Mesenchymal stem cell (in vitro differentiated cells and primary cell): ENCODE data around the gene C10orf62.
"Not testable (repeated sequence)": the region's sequence is repeated elsewhere in the genome, so short reads cannot be mapped to it uniquely, and the experiment has no call there.

ENCODE experiments used
- DNase-seq: peaks from one replicate; pipeline ENCODE4 v3.0.0-alpha.2; 2013
- H2AFZ ChIP-seq: one replicate; pipeline ENCODE4 v1.6.1; 2013; ENCODE audit warnings: low read depth, mild to moderate bottlenecking, control low read depth, inconsistent platforms, low read length, moderate library complexity
- H2AK5ac ChIP-seq: 2 replicates; pipeline ENCODE4 v1.6.1; 2013; ENCODE audit warnings: low read length, moderate library complexity, mild to moderate bottlenecking, inconsistent platforms; ENCODE audit not compliant: severe bottlenecking
- H2BK120ac ChIP-seq: one replicate; pipeline ENCODE4 v1.6.1; 2013; ENCODE audit warnings: low read depth, mild to moderate bottlenecking, inconsistent platforms, low read length, moderate library complexity
- H2BK12ac ChIP-seq, 2 experiments: one replicate each; pipeline ENCODE4 v1.6.1; 2013; ENCODE audit warnings: inconsistent platforms in 2 of 2, low read length in 2 of 2, mild to moderate bottlenecking in 2 of 2, moderate library complexity in 2 of 2, control low read depth in 1 of 2
- H2BK15ac ChIP-seq: one replicate; pipeline ENCODE4 v1.6.1; 2013; ENCODE audit warnings: mild to moderate bottlenecking, low read depth, inconsistent platforms; ENCODE audit not compliant: poor library complexity, severe bottlenecking
- H2BK5ac ChIP-seq: 2 replicates; pipeline ENCODE4 v1.6.1; 2013; ENCODE audit warnings: low read depth, mild to moderate bottlenecking, low read length, control low read depth, inconsistent platforms; ENCODE audit not compliant: poor library complexity, severe bottlenecking
- H3K14ac ChIP-seq, 2 experiments: one replicate each; pipeline ENCODE4 v1.6.1; 2013; ENCODE audit warnings: inconsistent platforms in 2 of 2, low read length in 2 of 2, control low read depth in 1 of 2, mild to moderate bottlenecking in 1 of 2, moderate library complexity in 1 of 2
- H3K18ac ChIP-seq, 2 experiments: one replicate each; pipeline ENCODE4 v1.6.1; 2013; ENCODE audit warnings: inconsistent platforms in 2 of 2, low read length in 2 of 2, control low read depth in 1 of 2, low read depth in 1 of 2, mild to moderate bottlenecking in 1 of 2
- H3K23ac ChIP-seq, 2 experiments: one replicate each; pipeline ENCODE4 v1.6.1; 2013; ENCODE audit warnings: inconsistent platforms in 2 of 2, low read length in 2 of 2, mild to moderate bottlenecking in 2 of 2, moderate library complexity in 2 of 2, control low read depth in 1 of 2
- H3K27ac ChIP-seq: 2 replicates; pipeline ENCODE4 v1.5.1; 2013; ENCODE audit warnings: mild to moderate bottlenecking, moderate library complexity, low read length, control low read depth, inconsistent platforms; ENCODE audit not compliant: poor library complexity, severe bottlenecking
- H3K27me3 ChIP-seq, 2 experiments: 2 replicates each; pipeline versions ENCODE4 v1.6.1 to v1.7.0; 2013; ENCODE audit warnings: low read length in 2 of 2, mild to moderate bottlenecking in 2 of 2, moderate library complexity in 2 of 2, control low read depth in 1 of 2, inconsistent platforms in 1 of 2; ENCODE audit not compliant: control insufficient read depth in 1 of 2, insufficient read depth in 1 of 2
- H3K36me3 ChIP-seq, 2 experiments: 2 replicates each; pipeline versions ENCODE4 v1.6.1 to v1.7.0; 2013; ENCODE audit warnings: low read length in 2 of 2, control low read depth in 1 of 2, inconsistent platforms in 1 of 2, low read depth in 1 of 2, mild to moderate bottlenecking in 1 of 2; ENCODE audit not compliant: insufficient read depth in 2 of 2, control insufficient read depth in 1 of 2
- H3K4ac ChIP-seq, 2 experiments: one replicate each; pipeline ENCODE4 v1.6.1; 2013; ENCODE audit warnings: inconsistent platforms in 2 of 2, low read length in 2 of 2, mild to moderate bottlenecking in 2 of 2, moderate library complexity in 2 of 2, control low read depth in 1 of 2, low read depth in 1 of 2
- H3K4me1 ChIP-seq: 2 replicates; pipeline ENCODE4 v1.6.1; 2013; ENCODE audit warnings: low read depth, low read length, control low read depth; ENCODE audit not compliant: control insufficient read depth, insufficient read depth
- H3K4me2 ChIP-seq: 2 replicates; pipeline ENCODE4 v1.6.1; 2013; ENCODE audit warnings: low read length, mild to moderate bottlenecking, inconsistent platforms; ENCODE audit not compliant: poor library complexity, severe bottlenecking
- H3K4me3 ChIP-seq, 2 experiments: 2 replicates each; pipeline versions ENCODE4 v1.5.1 to v1.7.0; 2013; ENCODE audit warnings: low read length in 2 of 2, mild to moderate bottlenecking in 2 of 2, control low read depth in 1 of 2, low read depth in 1 of 2; ENCODE audit not compliant: insufficient read depth in 1 of 2
- H3K79me1 ChIP-seq: replicated peaks from 2 replicates; pipeline ENCODE4 v1.6.1; 2013; ENCODE audit warnings: mild to moderate bottlenecking, control low read depth, low read length, inconsistent platforms; ENCODE audit not compliant: poor library complexity, severe bottlenecking
- H3K9ac ChIP-seq: 2 replicates; pipeline ENCODE4 v1.7.0; 2013; ENCODE audit warnings: mild to moderate bottlenecking, low read length, moderate library complexity
- H3K9me3 ChIP-seq: 2 replicates; pipeline ENCODE4 v1.7.0; 2013; ENCODE audit warnings: mild to moderate bottlenecking, low read length; ENCODE audit not compliant: control insufficient read depth
- H4K8ac ChIP-seq: one replicate; pipeline ENCODE4 v1.6.1; 2013; ENCODE audit warnings: inconsistent platforms, mild to moderate bottlenecking, low read length, moderate library complexity
- H4K91ac ChIP-seq: one replicate; pipeline ENCODE4 v1.6.1; 2013; ENCODE audit warnings: mild to moderate bottlenecking, low read length, inconsistent platforms
- WGBS: methylation state at CpG from one replicate; pipeline ENCODE4 v1.1.7; 2013; ENCODE audit warnings: mixed read lengths; 5-methylcytosine and 5-hydroxymethylcytosine counted together

C10orf62 gene

DNA sequence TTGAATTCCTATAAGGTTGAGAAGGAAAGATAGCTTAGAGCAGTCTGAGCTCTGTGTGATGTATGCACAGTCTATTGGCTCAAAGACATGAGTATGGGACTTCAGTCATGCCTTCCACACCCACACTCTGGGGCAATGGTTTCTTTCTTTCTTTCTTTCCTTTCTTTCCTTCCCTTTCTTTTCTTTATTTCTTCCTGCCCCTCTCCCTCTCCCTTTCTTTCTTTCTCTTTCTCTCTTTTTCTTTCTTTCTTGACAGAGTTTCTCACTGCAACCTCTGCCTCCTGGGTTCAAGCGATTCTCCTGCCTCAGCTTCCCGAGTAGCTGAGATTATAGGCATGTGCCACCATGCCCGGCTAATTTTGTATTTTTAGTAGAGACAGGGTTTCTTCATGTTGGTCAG lies 49.6 kb downstream of the C10orf62 start:
- not testable (repeated sequence) for H3K9ac ChIP-seq, H3K4me2 ChIP-seq, H3K36me3 ChIP-seq, H2AFZ ChIP-seq, H3K79me1 ChIP-seq, H4K91ac ChIP-seq, H2BK15ac ChIP-seq, H2BK120ac ChIP-seq, H3K27ac ChIP-seq, H3K4me3 ChIP-seq, H3K9me3 ChIP-seq, H2BK5ac ChIP-seq, H2BK12ac ChIP-seq, H3K14ac ChIP-seq, H3K4me1 ChIP-seq, H3K18ac ChIP-seq, H2AK5ac ChIP-seq, H4K8ac ChIP-seq, H3K4ac ChIP-seq, H3K23ac ChIP-seq, H3K27me3 ChIP-seq, DNase-seq
- 98% methylated on average over 3 of the region's 3 CpGs for WGBS

DNA sequence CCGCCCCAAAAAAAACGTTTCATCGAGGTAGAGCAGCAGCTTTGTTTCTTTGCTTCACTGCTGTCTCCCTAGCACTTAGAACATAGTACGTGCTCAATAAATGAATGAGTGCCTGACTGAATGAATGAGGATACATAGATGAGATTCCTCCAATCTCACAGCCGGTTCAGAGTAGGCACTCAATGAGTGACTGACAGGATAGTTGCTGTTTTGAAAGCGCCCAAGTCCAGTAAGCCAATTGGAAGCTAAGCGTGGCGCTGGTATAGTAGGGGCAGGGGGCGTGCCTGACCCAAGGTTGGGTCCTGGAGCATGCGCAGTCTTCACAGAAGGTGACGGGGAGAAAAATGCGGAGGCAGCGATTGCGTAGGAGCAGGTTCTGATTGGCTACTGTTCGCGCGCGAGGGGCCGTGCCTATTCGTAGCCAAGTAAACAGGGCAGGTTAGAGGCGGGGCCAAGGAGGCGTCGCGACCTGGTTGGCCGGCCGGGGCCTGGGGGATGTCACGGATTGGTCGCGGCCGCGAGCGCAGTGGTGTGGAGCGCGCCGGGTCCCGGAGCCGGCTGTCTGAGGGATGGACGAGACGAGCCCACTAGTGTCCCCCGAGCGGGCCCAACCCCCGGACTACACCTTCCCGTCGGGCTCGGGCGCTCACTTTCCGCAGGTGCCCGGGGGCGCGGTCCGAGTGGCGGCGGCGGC lies 50.8 kb downstream of the C10orf62 start, which contains the start of gene PI4K2A:
PI4K2A (plus strand) TSS at position 498 of the 694 bp plus-strand sequence; CDS start at position 570, 72 bp downstream.
- Histone ChIP-seq H2AFZ (peak within 1 kb of the TSS; percentile 83), H3K36me3 (peaks cover 4 to 19% of the 10 kb centered on the region in 2 experiments), H3K18ac (peak within 1 kb of the TSS; percentile 54 to 58), H2BK15ac (peak within 1 kb of the TSS; percentile 57), H3K4me1 (peaks cover 3% of the 10 kb centered on the region), H3K9ac (peak within 1 kb of the TSS; percentile 98), H3K4ac (peak within 1 kb of the TSS in 1 of 2 experiments; percentile 47), H4K8ac (no peak within 1 kb of the TSS), H2BK5ac (no peak within 1 kb of the TSS), H2BK12ac (peak within 1 kb of the TSS in 1 of 2 experiments; percentile 47), H3K4me3 (peak within 1 kb of the TSS; percentile 95), H4K91ac (peak within 1 kb of the TSS; percentile 34), H3K9me3 (no peaks in the 10 kb centered on the region), H3K23ac (peak within 1 kb of the TSS; percentile 20 to 99), H3K4me2 (peak within 1 kb of the TSS; percentile 86), H2BK120ac (no peak within 1 kb of the TSS), H3K79me1 (peaks cover 10% of the 10 kb centered on the region), H3K27ac (peak within 1 kb of the TSS; percentile 48), H3K27me3 (no peaks in the 10 kb centered on the region), H3K14ac (peak within 1 kb of the TSS in 1 of 2 experiments; percentile 78), H2AK5ac (no peak within 1 kb of the TSS)
- WGBS, result 3% methylated on average over 43 of the region's 54 CpGs
- DNase-seq, result peak; percentile 99
